DND-41 (cell line): ENCODE results near the gene UBXN2A.

ENCODE experiments used
- ATAC-seq: fragments of 200-7000 bp; cut with Tn5 transposase; 3 replicates; pipeline ENCODE4 v1.9.1; 2021; ENCODE audit warnings: low read depth; ENCODE audit not compliant: insufficient read depth
- DNase-seq: peaks from one replicate; pipeline ENCODE4 v3.0.0-alpha.2; 2020
- H2AFZ ChIP-seq: 2 replicates; pipeline ENCODE4 v1.6.0; 2012; ENCODE audit warnings: low read depth, low read length
- H3K27ac ChIP-seq: 2 replicates; pipeline ENCODE4 v1.5.1; 2012; ENCODE audit warnings: low read length, inconsistent platforms
- H3K27me3 ChIP-seq: fragments of 200-600 bp; sonication (generic); 2 replicates; pipeline ENCODE4 v1.6.0; 2012; ENCODE audit warnings: low read length, mild to moderate bottlenecking, inconsistent platforms; ENCODE audit not compliant: insufficient read depth, poor library complexity
- H3K36me3 ChIP-seq: 2 replicates; pipeline ENCODE4 v1.5.1; 2012; ENCODE audit warnings: low read length, inconsistent platforms; ENCODE audit not compliant: insufficient read depth
- H3K4me1 ChIP-seq: 2 replicates; pipeline ENCODE4 v1.5.1; 2012; ENCODE audit warnings: mild to moderate bottlenecking, low read length; ENCODE audit not compliant: insufficient read depth
- H3K4me2 ChIP-seq: 2 replicates; pipeline ENCODE4 v1.6.0; 2012; ENCODE audit warnings: mild to moderate bottlenecking, moderate library complexity, low read length, inconsistent platforms; ENCODE audit not compliant: insufficient read depth
- H3K4me3 ChIP-seq, 2 experiments: fragments of 200-600 bp in 1 of 2; shearing (Covaris generic) in 1 of 2; 2 replicates each; pipeline ENCODE4 v1.5.1; 2012 to 2016; ENCODE audit warnings: inconsistent platforms in 2 of 2, low read length in 2 of 2, mild to moderate bottlenecking in 2 of 2, low read depth in 1 of 2, moderate library complexity in 1 of 2
- H3K79me2 ChIP-seq: 2 replicates; pipeline ENCODE4 v1.6.0; 2012; ENCODE audit warnings: low read length, inconsistent platforms; ENCODE audit not compliant: insufficient read depth
- H3K9ac ChIP-seq: 2 replicates; pipeline ENCODE4 v1.6.0; 2012; ENCODE audit warnings: low read depth, mild to moderate bottlenecking, inconsistent platforms, low read length, moderate library complexity
- H3K9me3 ChIP-seq: 2 replicates; pipeline ENCODE4 v1.5.1; 2012; ENCODE audit warnings: low read length, moderate library complexity, mild to moderate bottlenecking, inconsistent platforms; ENCODE audit not compliant: insufficient read depth, severe bottlenecking
- H4K20me1 ChIP-seq: 2 replicates; pipeline ENCODE4 v1.6.0; 2012; ENCODE audit warnings: low read length; ENCODE audit not compliant: insufficient read depth
- CTCF ChIP-seq: IDR thresholded peaks from 2 replicates; pipeline ENCODE4 v1.5.1; 2012; ENCODE audit warnings: borderline replicate concordance, low read length, moderate library complexity, mild to moderate bottlenecking; ENCODE audit not compliant: poor library complexity, severe bottlenecking; ENCODE audit errors: extremely low read depth
- EZH2 ChIP-seq: IDR thresholded peaks from 3 replicates; pipeline ENCODE4 v1.6.1; 2012; ENCODE audit warnings: borderline replicate concordance, low read depth, mild to moderate bottlenecking, moderate library complexity, low read length, inconsistent platforms; ENCODE audit not compliant: severe bottlenecking

UBXN2A gene

GRCh38 chr2:23993736-23994269 is 53.5 kb downstream of the UBXN2A start:
- DNase-seq (no peak), ATAC-seq (no peak)
- no peaks in the 10 kb centered on the region for H3K79me2 ChIP-seq
- H2AFZ ChIP-seq, result no peak overlapping the region
- H3K4me1 ChIP-seq, result no peaks in the 10 kb centered on the region
- H4K20me1 ChIP-seq, result no peaks in the 10 kb centered on the region
- no peak overlapping the region for H3K27ac ChIP-seq
- no peaks in the 10 kb centered on the region for H3K9me3 ChIP-seq
- H3K27me3 ChIP-seq, result no peaks in the 10 kb centered on the region
- H3K4me2 ChIP-seq, result no peak overlapping the region
- no peak overlapping the region for H3K9ac ChIP-seq
- TF ChIP-seq CTCF (no peak), EZH2 (no peak)
- H3K36me3 ChIP-seq, result peaks cover 8% of the 10 kb centered on the region; the same call in 1 of the 2 replicates
- no peak overlapping the region for H3K4me3 ChIP-seq

DNA sequence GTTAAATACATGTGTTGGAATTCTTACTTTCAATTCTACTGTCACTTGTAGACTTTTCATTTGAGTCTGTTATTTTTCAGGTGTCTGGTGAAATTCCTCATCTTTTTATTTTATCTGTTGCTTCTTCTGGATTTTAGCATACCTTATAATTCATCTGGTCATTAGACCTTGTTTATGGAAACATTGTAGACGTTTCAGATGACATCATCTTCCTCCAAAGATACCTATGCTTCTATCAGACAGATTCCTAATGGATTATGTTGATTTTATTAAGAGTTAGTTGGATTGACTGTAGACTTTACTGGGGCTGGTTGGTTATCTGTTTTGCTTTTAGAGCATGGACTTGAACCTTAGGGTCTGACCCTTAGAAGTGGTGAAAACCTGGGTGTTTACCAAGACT is 54.3 kb downstream of the UBXN2A start:
- H2AFZ ChIP-seq, result no peak overlapping the region
- no peak overlapping the region for H3K9ac ChIP-seq
- no peaks in the 10 kb centered on the region for H4K20me1 ChIP-seq
- H3K4me2 ChIP-seq, result no peak overlapping the region
- H3K4me3 ChIP-seq, result no peak overlapping the region
- H3K79me2 ChIP-seq, result no peaks in the 10 kb centered on the region
- ATAC-seq, result no peak
- TF ChIP-seq CTCF (no peak), EZH2 (no peak)
- no peaks in the 10 kb centered on the region for H3K27me3 ChIP-seq
- H3K9me3 ChIP-seq, result no peaks in the 10 kb centered on the region
- no peak overlapping the region for H3K27ac ChIP-seq
- no peaks in the 10 kb centered on the region for H3K4me1 ChIP-seq
- peaks cover 12% of the 10 kb centered on the region; the same call in 1 of the 2 replicates for H3K36me3 ChIP-seq
- DNase-seq, result no peak

DNA sequence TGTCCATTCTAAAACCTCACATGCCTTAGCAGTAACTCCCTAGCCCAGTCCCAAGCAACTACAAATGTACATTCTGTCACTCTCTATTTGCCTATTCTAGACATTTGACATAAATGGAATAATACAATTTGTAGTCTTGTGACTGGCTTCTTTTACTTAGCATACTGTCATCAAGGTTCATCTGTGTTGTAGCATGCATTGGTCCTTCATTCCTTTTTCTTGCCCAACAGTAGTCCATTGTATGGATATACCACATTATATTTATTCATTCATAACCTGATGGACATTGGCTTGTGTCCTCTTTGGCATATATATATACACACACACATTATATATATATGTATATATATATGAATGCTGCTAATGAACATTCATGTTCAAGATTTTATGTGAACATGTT is 67.4 kb downstream of the UBXN2A start:
- no peak overlapping the region for H3K4me2 ChIP-seq
- ATAC-seq, result no peak

More for the DNA sequence above, 67.4 kb downstream of the UBXN2A start:
- no peaks in the 10 kb centered on the region for H3K4me1 ChIP-seq
- no peak for DNase-seq
- no peaks in the 10 kb centered on the region for H3K9me3 ChIP-seq
- H3K27ac ChIP-seq, result no peak overlapping the region
- no peaks in the 10 kb centered on the region for H3K79me2 ChIP-seq
- H3K36me3 ChIP-seq, result no peaks in the 10 kb centered on the region
- TF ChIP-seq CTCF (no peak), EZH2 (no peak)
- H3K9ac ChIP-seq, result no peak overlapping the region
- H3K4me3 ChIP-seq, result no peak overlapping the region
- H3K27me3 ChIP-seq, result no peaks in the 10 kb centered on the region
- H4K20me1 ChIP-seq, result no peaks in the 10 kb centered on the region
- H2AFZ ChIP-seq, result no peak overlapping the region
